HG03432 (cell line): ENCODE measurements around the gene CRLF3.
A peak's percentile ranks its signal among the peaks of the same experiment; 100 is the strongest.
"Not testable (repeated sequence)": the region's sequence is repeated elsewhere in the genome, so short reads cannot be mapped to it uniquely, and the experiment has no call there.

ENCODE experiments used
- ATAC-seq: cut with Tn5 transposase; IDR thresholded peaks from one replicate; pipeline ENCODE4 v1.9.1; 2021; ENCODE audit warnings: mild to moderate bottlenecking, moderate library complexity; ENCODE audit not compliant: unreplicated experiment

Gene CRLF3

GRCh38 chr17:30816165-30816564 is 8.3 kb downstream of the CRLF3 start:
- ATAC-seq, result no peak

- ATAC-seq, result not testable (repeated sequence)
These were observed 9.6 kb downstream of the CRLF3 start for GRCh38 chr17:30814860-30815259.

GRCh38 chr17:30814236-30814635 is 10.3 kb downstream of the CRLF3 start:
- ATAC-seq, result not testable (repeated sequence)

DNA sequence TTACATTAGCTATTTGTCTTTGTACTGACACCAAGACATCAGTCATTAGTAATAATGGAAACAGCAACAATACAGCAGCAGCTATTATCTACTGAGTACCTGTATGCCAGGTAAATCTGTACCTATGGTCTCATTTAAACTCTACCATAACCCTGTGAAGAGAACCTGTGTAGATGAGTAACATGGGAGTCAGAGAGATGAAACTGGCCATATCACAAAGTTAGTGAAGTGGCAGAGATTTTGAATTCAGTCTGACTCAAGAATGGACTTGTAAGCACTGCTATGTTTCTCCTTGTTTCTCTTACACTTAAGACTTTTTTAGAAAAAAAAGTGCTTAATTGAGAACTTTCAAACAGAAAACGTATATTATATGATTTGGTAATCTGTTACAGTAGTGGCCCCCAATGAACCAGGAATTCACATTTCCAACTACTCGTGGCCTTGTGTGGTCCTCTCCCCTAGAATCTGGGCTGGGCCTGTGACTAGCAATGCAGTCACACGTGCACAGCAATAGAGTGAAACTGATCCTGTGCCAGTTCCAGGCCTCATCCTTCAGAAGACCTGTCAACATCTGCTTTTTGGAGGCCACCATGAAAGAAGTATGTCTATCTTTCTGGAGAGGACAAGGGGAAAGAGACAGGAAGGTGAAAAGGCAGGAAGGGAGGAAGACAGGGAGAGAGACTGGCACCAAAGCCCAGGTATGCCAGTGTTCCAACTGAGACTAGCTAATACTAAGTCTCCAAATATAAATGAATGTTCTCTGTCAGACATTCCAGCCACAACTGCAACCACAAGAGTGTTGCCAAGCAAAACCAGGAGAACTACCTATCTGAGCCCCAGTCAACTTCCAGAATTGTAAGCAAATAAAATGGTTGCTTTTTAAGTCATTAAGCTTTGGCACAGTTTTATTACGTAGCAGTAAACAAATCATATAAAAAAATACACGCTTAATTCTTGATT is 12.0 kb downstream of the CRLF3 start:
- no peak for ATAC-seq

DNA sequence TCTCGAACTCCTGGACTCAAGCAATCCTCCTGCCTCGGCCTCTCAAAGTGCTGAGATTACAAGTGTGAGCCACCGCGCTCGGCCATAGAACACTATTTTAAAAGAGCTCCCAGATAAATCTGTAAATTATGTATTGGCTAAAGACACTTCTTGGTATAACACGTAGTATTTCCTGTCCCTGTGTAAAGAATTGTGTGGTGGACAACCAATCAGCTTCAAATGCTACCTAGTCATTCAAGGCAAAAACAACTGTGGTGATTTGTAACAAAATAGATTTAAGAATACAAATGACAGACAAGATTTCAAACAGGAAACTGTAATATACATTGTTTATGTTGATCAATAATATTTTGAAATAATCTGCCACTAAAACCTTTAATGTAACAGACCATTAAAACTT is 14.6 kb downstream of the CRLF3 start:
- no peak for ATAC-seq

DNA sequence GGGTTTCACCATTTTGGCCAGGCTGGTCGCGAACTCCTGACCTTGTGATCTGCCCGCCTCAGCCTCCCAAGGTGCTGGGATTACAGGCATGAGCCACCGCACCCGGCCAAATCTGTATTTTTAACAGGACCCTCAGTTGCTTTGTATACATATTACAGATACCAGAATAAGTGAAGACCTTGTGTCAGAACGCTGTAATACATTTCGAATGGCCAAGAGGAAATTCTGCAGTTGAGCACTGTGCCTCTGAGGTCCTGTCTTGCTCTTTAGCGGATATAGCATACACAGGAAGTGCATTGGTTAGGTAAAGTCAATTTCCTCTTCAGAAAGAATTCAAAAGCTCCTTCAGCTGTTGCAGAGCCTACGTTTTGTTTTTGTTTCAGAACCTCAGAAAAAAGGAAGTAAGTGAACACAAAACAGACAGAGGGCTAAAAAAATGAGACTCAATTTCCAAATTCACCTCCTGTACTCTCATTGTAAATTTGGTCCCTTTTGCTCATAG is 15.7 kb downstream of the CRLF3 start:
- ATAC-seq, result peak; percentile 82

DNA sequence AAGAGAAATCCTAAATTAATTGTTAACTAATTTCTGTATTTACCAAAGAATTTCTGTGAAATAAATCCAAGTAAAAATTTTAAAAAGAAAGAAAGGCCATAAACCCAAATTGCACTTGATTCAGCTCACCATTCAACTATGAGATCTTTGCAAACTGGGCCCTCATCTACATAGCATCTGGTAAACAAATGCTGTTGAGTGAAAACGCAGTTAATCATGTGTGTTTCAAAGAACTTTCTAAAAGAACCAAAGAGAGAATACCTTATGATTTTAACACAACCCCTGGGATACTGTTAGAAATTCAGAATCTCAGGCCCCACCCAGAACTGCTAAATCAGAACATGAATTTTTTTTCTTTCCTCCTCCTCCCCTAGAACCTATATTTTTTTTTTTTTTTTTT is 16.6 kb downstream of the CRLF3 start:
- ATAC-seq, result no peak

- no peak for ATAC-seq
These were observed 18.5 kb downstream of the CRLF3 start for GRCh38 chr17:30805944-30806456.

DNA sequence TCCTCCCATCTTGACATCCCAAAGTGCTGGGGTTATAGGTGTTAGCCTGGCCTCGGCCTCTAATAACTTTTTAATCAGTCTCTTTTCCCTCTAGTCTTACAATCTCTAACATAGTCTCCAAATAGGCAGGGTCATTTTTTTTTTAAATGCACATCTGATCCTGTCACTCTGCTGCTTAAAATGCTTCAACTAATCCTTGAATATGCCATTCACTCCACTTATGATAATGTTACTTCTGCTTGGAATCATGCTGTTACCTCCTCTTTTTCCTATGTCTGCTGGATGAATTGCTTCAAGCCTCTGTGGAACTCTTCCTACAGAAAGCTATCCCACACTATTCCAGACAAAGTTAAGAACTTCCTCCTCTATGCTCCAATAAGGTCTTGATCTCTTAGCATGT is 22.8 kb downstream of the CRLF3 start:
- no peak for ATAC-seq

GRCh38 chr17:30796016-30796415 is 28.5 kb downstream of the CRLF3 start:
- ATAC-seq, result no peak

DNA sequence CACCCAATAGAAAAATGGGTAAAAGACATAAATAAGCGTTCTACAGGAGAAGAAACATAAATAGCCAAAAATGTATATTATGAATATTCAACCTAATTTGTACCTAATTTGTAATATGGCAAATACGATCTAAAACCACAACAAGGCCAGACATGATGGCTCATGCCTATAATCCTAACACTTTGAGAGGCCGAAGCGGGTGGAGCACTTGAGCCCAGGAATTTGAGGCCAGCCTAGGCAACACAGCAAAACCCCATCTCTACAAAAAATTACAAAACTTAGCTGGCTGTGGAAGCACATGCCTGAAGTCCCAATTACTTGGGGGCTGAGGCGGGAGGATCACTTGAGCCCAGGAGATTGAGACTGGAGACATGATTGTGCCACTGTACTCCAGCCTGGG is 30.1 kb downstream of the CRLF3 start:
- no peak for ATAC-seq

DNA sequence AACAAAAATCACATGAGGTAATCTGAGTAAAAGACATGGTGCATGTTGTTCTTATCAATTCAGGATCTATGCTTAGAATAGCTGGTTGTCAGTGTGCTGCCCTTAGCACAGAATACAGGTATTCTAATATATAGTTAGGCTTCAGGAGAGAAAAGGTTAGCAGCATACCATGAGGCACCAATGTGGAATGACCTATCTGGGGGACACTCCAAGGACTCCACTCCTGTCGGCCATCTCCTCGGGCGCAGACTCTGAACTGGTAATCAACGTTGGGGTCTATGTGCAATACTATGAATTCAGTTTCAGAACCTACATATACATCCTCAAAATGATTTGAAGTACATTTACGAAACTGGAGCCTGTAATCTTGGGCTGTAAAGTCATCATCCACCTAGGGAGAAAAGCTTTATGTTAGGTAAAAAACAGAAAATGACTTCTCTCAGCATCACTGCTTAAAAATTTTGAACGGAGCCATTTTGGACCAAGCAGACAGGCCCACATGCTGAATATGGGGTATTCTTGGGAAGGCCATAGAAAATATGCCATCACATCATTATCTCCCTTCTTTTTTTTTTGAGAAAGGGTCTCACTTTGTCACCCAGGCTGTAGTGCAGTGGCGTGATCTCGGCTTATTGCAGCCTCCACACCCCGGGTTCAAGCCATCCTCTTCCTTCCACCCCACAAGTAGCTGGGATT is 31.1 kb downstream of the CRLF3 start:
- ATAC-seq, result no peak

DNA sequence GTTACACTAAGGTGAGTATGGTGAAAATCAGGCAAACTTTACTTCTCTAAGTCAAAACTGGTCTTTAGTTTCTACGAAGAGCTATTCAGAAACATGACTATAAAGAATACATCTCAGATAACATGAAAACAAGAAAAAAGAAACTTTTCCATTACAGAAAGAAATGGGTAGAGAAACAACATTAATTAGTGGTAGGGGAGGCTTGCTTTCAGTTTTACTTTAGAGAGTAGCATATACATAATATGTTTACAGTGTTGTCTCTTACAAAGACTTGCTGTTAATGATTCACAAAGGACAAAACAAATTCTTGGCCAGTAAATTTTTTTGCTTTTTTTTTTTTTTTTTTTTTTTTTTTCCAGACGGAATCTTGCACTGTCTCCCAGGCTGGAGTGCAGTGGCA is 34.2 kb downstream of the CRLF3 start:
- no peak for ATAC-seq

- no peak for ATAC-seq
These were observed 35.6 kb downstream of the CRLF3 start for GRCh38 chr17:30788918-30789317.

GRCh38 chr17:30782206-30782605 is 42.3 kb downstream of the CRLF3 start:
- ATAC-seq, result no peak

- no peak for ATAC-seq
These were observed 44.1 kb downstream of the CRLF3 start for GRCh38 chr17:30780343-30780742.

- not testable (repeated sequence) for ATAC-seq
These were observed 55.7 kb downstream of the CRLF3 start for GRCh38 chr17:30768771-30769170.

- not testable (repeated sequence) for ATAC-seq
These were observed 56.7 kb downstream of the CRLF3 start for GRCh38 chr17:30767641-30768404.

DNA sequence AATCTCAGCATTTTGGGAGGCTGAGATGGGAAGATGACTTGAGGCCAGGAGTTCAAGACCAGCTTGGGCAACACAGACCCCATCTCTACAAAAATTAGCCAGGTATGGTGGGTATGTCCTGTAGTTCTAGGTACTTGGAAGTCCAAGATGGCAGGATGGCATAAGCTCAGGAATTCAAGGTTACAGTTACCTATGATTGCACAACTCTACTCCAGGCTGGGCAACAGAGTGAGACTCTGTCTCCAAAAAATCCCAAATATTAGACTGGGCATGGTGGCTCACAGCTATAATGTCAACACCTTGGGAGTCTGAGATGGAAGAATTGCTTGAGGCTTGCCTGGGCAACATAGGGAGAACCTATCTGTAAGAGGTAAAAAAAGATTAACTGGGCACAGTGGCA is 63.4 kb downstream of the CRLF3 start:
- ATAC-seq, result no peak

DNA sequence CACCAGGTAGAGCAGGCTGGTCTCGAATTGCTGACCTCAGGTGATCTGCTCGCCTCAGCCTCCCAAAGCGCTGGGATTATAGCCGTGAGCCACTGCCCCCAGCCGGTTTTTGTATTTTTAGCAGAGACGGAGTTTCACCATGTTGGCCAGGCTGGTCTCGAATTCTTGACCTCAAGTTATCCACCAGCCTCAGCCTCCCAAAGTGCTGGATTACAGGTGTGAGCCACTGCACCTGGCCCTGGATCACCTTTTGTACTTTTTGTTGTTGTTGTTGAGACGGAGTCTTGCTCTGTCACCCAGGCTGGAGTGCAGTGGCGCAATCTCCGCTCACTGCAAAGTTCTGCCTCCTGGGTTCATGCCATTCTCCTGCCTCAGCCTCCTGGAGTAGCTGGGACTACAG is 71.2 kb downstream of the CRLF3 start:
- ATAC-seq, result not testable (repeated sequence)

- not testable (repeated sequence) for ATAC-seq
These were observed 73.5 kb downstream of the CRLF3 start for GRCh38 chr17:30750982-30751381.
